Activated naive CD8-positive, alpha-beta T cell treated with anti-CD3 and anti-CD28 coated beads, Interleukin-2, amount 50 U/mL, for 16 hours (primary cell): ENCODE measurements around the gene CLMP.

Source experiments
- DNase-seq: peaks from one replicate; pipeline ENCODE4 v3.0.0-alpha.2; 2020; ENCODE audit warnings: low read depth, low spot score

The CLMP gene

GRCh38 chr11:123195188-123196059 lies at the start of gene CLMP:
Gene CLMP (minus strand): TSS chr11:123195248. CDS start chr11:123194940, 308 bp downstream.
- DNase-seq: no peak

GRCh38 chr11:123241874-123242543 lies 47.0 kb upstream of the CLMP start:
- no peak for DNase-seq

- DNase-seq: no peak
Measured at GRCh38 chr11:123241294-123241693, 46.2 kb upstream of the CLMP start.

GRCh38 chr11:123239191-123240150 lies 44.4 kb upstream of the CLMP start:
- DNase-seq: no peak

- DNase-seq: no peak
Measured at GRCh38 chr11:123238297-123238696, 43.2 kb upstream of the CLMP start.

- no peak for DNase-seq
Measured at GRCh38 chr11:123236879-123237278, 41.8 kb upstream of the CLMP start.

GRCh38 chr11:123235656-123236261 lies 40.7 kb upstream of the CLMP start:
- no peak for DNase-seq

- no peak for DNase-seq
Measured at GRCh38 chr11:123235117-123235655, 40.1 kb upstream of the CLMP start.

- no peak for DNase-seq
Measured at GRCh38 chr11:123233975-123234334, 38.9 kb upstream of the CLMP start.

- DNase-seq: no peak
Measured at GRCh38 chr11:123233280-123233974, 38.4 kb upstream of the CLMP start.

- no peak for DNase-seq
Measured at GRCh38 chr11:123231777-123232176, 36.7 kb upstream of the CLMP start.

GRCh38 chr11:123231256-123231655 lies 36.2 kb upstream of the CLMP start:
- no peak for DNase-seq

GRCh38 chr11:123230346-123230745 lies 35.3 kb upstream of the CLMP start:
- DNase-seq: no peak

GRCh38 chr11:123228496-123229163 lies 33.6 kb upstream of the CLMP start:
- no peak for DNase-seq

- DNase-seq: no peak
Measured at GRCh38 chr11:123227763-123228495, 32.9 kb upstream of the CLMP start.

- DNase-seq: no peak
Measured at GRCh38 chr11:123221584-123221983, 26.5 kb upstream of the CLMP start.

- DNase-seq: no peak
Measured at GRCh38 chr11:123221096-123221561, 26.1 kb upstream of the CLMP start.

GRCh38 chr11:123219066-123219690 lies 24.1 kb upstream of the CLMP start:
- DNase-seq: no peak

- DNase-seq: no peak
Measured at GRCh38 chr11:123218451-123218850, 23.4 kb upstream of the CLMP start.
